GM18519 (cell line): ENCODE data around the gene PCGF1.
A peak's percentile ranks its signal among the peaks of the same experiment; 100 is the strongest.

ENCODE experiments used
- ATAC-seq: cut with Tn5 transposase; IDR thresholded peaks from one replicate; pipeline ENCODE4 v1.9.1; 2021; ENCODE audit warnings: mild to moderate bottlenecking, moderate library complexity; ENCODE audit not compliant: unreplicated experiment, low FRiP score

The PCGF1 gene

DNA sequence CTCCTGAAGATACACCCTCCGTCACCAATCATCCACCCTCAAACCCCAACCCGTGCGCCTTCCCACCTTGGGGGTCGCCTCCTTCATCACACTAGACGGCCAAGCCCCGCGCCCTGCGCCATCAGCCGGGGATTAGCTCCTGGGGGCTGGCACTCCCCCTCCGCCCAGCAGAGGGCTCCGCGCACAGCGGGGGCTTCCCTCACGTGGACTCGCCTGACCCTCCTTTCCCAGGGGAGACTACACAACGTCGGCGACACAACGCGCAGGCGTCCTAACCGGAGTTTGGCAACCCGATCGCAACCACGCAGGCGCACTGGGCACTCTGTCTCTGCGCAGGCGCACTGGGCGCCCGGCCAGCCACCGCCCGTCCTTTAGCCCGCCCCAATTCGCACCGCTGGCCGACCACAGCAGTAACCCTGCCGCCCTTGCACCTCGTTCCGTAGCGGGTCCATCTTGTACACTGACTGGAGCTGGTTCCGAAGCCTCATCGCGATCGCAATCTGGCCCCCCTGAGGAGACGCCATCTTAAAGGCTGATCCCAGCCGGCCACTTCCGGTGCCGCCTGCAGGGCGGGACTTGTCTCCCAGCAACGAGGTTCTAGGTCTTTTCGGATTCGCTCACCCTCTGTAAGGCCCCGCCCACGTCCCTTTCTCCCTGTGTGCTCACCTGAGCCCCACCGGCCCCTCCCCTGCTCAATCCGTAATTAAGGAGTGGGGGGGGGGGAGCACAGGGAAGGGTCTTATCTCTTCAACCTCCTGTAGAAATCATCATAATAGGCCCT is at the start of gene PCGF1:
Gene PCGF1, minus strand, starts transcription at position 551 of the 781 bp plus-strand sequence. Its CDS starts 27 bp downstream, at position 524.
- peak; percentile 75 for ATAC-seq

DNA sequence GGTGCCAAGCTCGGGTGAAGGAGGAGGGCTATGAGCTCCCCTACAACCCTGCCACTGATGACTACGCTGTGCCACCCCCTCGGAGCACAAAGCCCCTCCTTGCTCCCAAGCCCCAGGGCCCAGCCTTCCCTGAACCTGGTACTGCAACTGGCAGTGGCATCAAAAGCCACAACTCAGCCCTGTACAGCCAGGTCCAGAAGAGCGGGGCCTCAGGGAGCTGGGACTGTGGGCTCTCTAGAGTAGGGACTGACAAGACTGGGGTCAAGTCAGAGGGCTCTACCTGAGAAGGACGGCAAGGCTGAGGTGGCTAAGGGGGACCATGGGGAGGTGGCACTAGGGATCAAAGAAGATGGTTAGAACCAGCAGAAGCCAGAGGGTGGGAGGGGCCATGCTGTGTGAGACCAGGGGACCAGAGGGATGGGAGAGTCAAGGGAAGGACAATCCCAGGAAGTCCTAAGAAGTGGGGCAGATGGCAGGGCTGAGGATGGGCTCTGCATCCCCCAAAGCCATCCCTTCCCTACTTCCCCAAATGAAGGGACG is 49.4 kb upstream of the PCGF1 start:
- ATAC-seq, result no peak

DNA sequence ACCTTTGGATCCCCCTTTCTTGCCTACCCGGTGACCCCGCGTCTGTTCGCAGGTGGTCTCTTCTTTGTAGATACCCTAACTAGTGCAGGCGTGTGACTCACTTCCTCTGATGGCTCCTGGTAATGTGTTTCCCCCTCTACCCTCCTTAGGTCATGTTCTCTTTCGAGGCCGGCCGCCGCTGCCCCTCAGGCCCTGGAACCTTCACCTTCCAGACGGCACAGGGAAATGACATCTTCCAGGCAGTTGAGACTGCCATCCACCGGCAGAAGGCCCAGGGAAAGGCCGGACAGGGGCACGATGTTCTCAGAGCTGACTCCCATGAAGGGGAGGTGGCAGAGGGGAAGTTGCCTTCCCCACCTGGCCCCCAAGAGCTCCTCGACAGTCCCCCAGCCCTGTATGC is 48.7 kb upstream of the PCGF1 start:
- no peak for ATAC-seq

DNA sequence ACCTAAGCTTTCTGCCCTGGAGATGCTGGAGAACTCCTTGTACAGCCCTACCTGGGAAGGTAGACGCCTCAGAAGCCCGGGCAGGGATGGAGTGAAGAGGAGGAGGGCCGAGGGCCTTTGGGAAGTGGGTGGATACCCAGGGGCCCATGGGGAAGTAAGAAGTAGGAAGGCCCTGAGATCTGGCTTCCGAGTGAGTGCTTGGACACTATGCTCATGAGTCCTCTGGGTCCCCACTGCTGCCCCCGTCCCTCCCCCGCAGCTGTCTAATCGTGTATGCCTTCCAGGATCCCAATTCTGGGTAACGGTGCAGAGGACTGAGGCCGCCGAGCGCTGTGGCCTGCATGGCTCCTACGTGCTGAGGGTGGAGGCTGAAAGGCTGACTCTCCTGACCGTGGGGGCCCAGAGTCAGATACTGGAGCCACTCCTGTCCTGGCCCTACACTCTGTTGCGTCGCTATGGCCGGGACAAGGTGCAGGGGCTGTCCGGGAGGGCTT is 48.2 kb upstream of the PCGF1 start:
- ATAC-seq, result no peak

DNA sequence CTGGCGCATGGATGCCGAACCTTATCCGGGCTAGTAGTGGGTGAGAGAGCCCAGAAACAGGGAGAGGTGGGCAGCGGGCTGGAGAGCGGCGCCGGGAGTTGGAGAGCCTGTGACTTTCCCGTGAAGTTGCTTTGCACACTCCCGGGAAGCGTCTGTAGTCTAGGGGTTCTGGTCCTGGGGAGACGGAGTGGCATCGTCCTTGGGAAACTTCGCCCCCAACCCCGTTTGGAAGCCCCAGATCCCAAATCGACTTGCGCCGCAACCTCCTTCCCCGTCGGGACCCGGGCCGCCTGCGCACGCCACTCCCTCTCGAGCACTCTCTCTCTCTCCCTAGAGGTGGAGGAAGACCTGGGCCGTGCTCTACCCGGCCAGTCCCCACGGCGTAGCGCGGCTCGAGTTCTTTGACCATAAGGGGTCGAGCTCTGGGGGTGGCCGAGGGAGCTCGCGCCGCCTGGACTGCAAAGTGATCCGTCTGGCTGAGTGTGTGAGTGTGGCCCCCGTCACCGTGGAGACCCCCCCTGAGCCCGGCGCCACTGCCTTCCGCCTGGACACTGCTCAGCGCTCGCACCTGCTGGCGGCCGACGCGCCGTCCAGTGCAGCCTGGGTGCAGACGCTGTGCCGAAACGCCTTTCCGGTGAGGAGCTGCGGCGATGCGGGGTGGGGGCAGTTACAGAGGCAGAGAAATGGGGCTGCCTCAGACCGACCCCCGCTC is 47.5 kb upstream of the PCGF1 start:
- no peak for ATAC-seq

DNA sequence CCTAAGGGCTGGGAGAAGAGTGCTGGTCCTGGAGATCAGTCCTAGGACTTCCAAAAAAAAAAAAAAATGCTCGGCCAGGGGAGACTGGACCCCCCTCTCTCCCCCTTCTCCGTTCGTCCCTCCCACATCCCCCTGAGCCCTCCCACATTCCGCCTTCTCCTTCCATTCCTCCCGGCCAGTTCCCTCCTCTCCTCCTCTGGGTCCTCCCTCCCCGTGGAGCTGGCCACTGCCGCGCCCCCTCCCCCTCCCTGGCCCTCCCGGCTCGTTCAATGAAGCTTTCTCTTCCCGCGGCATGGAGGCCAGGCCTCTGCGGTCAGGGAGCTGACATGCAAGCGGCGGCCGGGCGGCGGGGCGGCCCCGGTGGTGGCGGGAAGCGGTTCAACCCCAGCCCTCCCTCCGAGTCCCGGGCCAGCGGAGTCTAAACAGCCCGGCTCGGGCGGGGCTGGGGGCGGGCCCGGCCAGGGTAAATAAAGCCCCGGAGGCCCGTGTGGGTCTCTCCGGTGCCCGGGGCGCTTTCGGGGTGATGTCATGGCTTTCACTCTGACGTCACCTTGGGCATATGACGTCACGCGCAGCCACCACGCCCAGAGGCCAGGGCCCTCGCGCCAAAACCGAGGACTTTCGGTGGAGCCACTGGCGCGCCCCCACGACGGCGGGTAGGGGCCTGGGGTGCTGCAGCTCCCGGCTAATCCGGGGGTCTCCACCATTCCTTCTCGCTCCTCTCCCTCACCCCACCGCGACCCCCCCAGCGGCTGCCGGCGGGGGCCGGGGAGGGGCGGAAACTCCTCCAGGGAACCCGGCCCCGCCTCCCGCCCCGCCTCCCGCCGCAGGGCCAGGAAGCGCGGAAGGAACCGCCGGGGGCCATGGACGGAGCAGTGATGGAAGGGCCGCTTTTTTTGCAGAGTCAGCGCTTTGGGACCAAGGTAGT is 46.7 kb upstream of the PCGF1 start, which contains the start of the genes DOK1 and LOXL3:
Gene DOK1, plus strand, starts transcription at position 829 of the 928 bp plus-strand sequence. Its CDS starts 35 bp downstream, at position 864.
Gene LOXL3, minus strand, starts transcription at position 51 of the 928 bp plus-strand sequence. CDS start 1,308 bp downstream, outside the sequence.
- ATAC-seq, result no peak

DNA sequence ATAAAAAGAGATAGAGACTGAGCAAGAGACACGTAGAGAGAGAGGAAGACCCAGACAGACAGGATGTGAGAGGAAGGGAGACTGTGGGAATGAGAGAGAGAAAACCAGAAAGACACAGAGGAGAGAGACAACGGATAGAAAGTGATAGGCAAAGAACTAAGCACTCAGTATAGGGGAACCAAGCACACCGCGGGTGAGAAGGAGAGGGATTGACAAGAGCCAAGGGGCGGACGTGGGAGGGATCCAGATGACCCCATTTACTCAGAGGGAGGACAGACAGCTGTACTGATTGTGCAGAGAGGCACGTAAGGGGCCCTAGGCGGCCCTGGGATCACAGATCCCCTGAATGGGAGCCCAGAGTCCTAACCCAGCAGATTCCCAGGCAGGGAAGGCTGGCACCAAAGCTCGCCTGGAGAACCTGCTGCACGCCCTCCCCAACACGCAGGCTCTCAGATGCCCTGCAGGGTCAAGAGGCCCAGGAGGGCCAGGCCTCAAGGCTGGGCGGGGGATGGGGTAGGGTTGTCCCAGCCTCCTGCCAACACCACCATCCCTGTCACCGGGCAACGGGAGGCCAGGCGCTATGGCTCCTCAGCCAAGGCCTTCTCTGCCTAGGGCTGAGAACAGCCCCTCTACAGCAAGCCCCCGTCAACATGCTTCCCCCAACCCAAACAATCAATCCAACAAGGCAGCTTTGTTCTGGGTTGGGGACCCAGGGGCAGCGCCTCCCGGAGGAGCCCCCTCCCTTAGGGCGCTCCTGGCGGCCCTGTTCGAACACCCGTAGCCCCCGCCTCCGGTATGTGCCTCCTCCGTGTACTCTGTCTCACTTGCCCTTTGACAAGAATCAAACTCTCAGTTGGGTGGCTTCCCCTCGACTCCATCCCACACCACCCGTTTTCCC is 45.7 kb upstream of the PCGF1 start:
- no peak for ATAC-seq

DNA sequence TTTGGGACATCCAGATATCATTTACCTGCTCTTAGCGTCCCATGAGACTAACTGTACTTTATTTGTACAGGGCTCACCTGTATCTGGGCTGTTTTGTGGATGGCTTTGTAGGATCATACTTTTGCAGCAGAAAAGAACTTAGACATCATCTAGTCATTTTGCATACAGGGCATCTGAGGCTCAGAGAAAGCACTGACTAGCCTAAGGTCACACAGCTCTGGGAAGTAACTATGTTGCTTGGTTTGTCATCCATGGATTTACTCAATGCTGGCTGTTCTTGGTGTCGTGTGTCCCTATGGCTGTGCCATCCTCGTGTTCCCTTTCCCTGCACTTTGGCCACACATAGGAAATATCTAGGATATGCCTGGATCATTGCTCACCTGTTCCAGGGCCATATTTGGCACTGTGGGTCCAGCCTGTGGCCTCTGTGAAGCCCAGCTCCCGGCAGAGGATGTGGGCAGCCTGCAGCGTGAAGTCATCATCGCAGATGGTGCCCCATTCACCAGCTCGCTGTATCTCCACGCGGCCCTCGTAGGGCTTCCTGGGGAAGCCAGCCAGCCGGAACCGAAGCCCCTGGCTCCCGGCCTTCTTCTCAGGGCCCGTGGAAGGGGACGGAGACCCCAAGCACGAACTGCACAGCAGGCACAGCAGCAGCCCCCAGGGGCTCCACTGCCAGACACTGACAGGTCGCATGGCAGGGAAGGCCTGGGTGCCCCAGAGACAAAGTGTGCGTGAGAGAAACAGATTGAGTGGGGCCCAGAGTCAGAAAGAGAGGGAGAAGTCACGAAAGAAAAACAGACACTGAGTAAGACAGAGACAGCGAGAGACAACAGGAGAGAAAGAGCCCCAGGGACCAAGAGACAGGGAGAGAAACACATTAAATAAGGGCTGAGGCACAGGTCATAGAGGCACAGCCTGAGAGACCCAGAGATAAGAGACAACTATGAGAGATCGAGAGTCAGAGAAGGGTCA is 44.7 kb upstream of the PCGF1 start:
- no peak for ATAC-seq

DNA sequence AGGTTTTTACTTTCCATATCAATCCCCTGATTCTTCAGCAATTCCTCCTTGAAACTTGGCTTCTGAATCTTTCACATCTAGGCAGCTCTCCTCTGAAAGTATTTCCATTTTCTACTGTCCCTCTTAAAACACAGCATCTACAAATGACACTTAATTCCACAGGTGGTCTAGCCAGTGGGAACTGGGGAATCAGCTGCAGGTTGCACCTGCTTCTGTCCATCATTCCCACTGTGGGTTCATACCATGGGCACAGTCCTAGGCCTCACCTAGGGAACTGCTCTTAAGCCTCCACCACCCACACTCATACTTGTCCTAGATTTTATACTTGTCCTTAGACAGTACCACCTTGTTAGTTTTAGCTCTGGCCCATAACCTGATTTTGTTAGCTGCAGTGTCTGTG is 44.0 kb upstream of the PCGF1 start:
- ATAC-seq, result no peak

DNA sequence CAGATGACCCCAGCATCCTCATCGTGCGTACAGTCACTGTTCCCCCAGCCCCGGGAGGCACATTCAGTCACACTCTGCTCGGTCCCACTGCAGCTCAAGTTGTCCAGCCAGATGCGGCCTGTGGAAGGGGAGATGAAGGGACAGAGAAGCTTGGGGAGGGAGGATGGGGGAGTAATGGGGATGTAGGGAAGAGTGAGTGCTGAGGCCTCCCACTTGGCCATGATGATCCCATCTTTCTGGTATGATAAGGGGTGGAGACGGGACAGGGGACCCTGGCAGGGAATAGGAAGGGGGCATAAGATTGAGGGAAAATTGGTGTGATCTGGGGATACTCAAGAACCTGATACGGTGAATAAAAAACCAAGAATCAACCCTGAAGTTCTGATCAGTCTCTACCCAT is 42.7 kb upstream of the PCGF1 start:
- ATAC-seq, result no peak

DNA sequence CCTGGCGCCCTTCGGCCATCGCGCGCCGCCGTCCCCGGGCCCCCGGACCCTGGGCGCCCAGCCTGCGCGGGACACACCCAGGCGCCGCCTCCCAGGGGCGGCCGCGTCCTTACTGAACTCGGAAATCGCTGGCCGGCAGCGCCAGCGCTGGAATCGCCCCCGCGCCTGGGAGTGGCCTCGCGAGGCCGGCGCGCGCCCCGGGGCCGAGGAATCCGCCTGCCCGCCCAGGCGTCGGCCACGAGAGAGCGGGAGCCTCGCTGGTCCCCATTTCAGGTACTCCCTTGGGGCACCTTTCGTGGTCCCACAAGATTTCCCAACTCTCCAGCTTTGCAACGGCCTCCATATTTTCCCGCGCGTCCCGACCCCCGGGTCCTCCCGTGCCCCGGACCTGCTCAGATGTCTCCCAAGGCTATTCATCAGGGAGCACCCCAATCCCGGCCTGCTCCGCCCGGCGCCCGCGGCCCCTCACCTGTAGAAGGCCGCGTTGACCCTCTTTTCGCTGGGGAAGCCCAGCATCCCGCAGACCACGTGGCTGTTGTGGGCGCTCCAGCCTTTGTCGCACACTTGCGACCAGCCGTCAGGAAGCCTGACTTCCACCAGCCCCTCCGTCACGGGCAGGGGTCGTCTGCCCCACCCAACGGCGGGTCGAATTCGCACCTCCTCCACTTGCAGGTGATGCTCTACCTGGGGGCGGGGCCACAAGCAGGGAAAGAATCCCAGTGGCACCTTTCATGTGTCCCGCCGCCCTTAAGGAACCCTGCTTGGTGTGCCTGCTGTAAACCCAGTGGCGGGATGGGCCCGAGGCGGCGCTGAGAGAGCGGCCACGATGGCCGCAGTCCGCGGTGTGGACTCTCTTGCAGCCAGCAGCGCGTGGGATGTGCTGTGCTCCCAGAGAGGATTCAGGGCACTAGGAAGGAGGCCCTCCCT is 41.7 kb upstream of the PCGF1 start:
- ATAC-seq, result no peak

DNA sequence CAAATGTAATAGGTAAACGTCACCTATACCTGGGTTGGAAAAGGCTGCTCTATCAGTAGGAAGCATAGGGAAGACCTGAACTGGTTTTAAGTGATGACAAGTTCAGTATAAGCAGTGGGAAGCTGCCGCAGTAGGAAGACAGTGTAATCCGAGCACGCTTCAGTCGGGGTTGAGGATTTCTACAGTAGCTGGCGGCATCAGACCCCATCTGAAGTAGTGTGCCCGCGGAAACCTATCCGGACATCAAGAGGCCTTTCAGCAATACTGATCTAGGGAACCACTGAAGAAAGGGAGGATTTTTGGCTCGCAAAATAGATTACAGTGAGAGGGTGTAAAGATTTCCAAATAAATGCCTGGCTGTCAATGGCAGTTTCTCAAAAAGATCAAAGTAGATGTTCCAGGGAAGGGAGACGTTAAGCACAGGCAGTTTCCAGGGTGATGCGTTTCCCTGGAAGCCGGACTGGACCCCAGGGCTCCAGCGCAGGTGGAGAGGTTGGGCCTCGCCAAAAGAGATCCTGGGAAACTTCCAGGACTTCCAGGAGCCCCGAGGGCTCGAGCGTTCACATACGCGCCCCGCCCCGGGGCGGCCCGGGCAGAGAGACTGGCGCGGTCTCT is 40.9 kb upstream of the PCGF1 start:
- ATAC-seq, result no peak

DNA sequence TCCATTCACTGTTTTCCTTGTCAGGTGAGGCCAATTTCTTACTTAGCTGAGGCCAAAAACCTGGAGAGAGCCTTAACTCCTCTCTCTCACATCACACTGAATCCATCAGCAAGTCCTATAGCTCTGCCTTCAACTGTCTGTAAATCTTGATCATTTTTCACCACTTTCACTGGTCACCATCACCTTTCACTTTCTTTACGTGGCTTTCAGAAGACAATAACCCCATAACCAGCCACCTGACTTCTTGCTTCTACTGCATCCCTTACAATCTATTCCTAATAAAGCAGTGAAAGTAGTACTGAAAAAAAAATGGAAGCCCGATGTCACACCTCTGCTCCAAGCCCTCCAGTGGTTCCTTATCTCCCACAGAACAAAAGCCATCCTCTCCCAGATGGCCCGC is 38.5 kb upstream of the PCGF1 start:
- no peak for ATAC-seq

DNA sequence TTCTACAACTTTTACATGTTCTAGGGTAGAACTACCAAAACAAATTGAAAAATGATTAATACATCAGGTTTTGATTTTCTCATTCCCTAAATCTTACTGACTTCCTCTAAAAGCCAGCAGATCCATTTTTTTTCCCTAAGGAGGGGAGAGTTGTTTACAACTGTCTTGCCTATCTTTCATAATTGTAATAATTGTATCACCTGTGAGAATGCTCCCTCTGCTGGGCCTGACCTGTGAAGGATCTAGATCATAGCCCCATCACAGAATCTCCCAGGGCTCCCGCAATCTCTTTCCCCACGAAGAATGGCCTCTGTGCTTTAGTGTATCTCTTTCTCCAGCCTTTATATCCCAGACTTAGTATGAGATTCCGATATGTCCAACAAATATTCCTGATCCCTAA is 37.1 kb upstream of the PCGF1 start:
- ATAC-seq, result no peak

DNA sequence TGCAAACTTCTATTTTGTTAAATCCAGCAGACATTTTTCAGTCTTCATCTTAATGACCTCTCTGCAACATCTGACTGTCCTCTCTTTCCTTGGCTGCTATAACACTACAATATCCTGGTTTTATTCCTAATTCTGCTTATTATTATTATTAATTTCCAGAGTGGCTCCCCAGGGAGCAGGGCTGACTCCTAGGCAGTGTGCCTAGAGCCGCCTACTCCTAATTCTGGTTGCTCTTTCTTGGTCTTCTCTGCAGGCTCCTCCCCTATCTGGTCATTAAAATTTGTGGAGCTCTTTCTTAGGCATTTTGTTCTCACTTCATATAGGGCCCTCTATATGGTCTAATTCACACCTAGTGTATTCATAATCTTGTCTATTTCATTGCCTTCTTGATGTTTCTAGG is 35.5 kb upstream of the PCGF1 start:
- no peak for ATAC-seq

DNA sequence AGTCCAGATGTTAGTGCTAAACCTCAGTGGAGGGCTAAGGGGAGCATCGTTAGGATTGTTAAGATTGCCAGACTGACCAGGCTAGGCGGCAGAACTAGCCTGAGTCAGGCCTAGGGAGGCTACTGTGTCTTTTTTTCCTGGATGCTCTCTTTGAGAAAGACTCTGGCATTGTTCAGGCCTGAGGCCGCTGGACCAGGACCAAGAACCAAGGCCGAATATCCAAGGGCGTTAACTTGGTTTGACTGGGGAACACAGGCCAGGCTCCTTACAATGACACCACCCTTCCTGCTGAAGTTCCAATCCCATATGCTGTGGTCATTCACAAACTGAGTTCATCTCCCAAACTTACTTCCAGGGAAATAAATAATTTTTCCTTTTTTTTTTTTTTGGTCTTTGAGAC is 32.8 kb upstream of the PCGF1 start:
- ATAC-seq, result no peak

DNA sequence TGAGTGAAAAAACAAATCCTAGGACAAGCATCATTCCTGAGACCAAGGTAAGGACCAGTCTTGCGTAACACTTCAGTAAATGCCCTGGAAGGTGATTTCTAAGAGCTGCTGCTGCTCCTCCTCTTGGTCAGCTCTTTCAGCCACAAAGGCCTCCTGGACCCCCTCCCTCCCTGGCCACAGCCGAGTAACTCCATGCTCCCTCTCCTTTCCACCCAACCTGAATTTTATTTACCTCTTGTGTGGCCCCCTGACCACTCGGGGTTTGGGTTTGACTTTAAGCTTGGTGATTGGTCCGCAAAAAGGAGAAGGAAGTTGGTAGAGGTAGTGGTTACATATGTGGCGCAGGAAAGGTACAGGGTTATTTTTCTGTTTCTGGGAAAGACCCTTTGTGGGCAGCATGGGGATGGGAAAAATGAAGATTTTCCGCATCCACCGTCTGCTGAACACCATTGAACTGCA is 31.4 kb upstream of the PCGF1 start:
- no peak for ATAC-seq
